H1 (cell line): ENCODE results near the gene GAREM2. TPM values are rescaled to one million over a fixed set of nuclear protein-coding genes. Genes with fewer than 3 reads are reported as not detected.

Experiments used
- CTBP2 ChIP-seq: IDR thresholded peaks from 2 replicates; pipeline ENCODE4 v1.7.0; 2011; ENCODE audit warnings: borderline replicate concordance, mild to moderate bottlenecking, moderate library complexity, mixed read lengths, low read length; ENCODE audit not compliant: insufficient read depth, insufficient read length
- EGR1 ChIP-seq: IDR thresholded peaks from 2 replicates; pipeline ENCODE4 v1.6.1; 2011; ENCODE audit warnings: low read depth, low read length, borderline replicate concordance
- GABPA ChIP-seq: IDR thresholded peaks from 2 replicates; pipeline ENCODE4 v1.6.1; 2011; ENCODE audit warnings: mild to moderate bottlenecking, low read length, moderate library complexity, borderline replicate concordance; ENCODE audit not compliant: insufficient read depth
- PHF8 ChIP-seq: fragments of 200-600 bp; sonication (generic); conservative IDR thresholded peaks from 2 replicates; pipeline ENCODE4 v1.7.1; 2012; ENCODE audit warnings: low read depth, mild to moderate bottlenecking, inconsistent platforms, low read length, moderate library complexity
- POLR2A ChIP-seq, 2 experiments: IDR thresholded peaks; 1 replicate in 1 of 2; 2 replicates in 1 of 2; pipeline ENCODE4 v1.6.1; 2011; ENCODE audit warnings: low read depth in 2 of 2, low read length in 2 of 2, mild to moderate bottlenecking in 2 of 2; ENCODE audit errors: control extremely low read depth in 1 of 2
- RAD21 ChIP-seq, 2 experiments: IDR thresholded peaks in 1 of 2; conservative IDR thresholded peaks in 1 of 2; 2 replicates each; pipeline ENCODE4 v1.6.1; 2011; ENCODE audit warnings: low read depth in 2 of 2, low read length in 2 of 2, improper control_type of control experiment in 1 of 2, inconsistent platforms in 1 of 2, mild to moderate bottlenecking in 1 of 2, moderate library complexity in 1 of 2
- RFX5 ChIP-seq: IDR thresholded peaks from 2 replicates; pipeline ENCODE4 v1.6.1; 2011; ENCODE audit warnings: low read depth, low read length, improper control_type of control experiment, borderline replicate concordance
- SIN3A ChIP-seq, 2 experiments: IDR thresholded peaks in 1 of 2; conservative IDR thresholded peaks in 1 of 2; 2 replicates each; pipeline ENCODE4 v1.6.1; 2011 to 2012; ENCODE audit warnings: low read length in 2 of 2, improper control_type of control experiment in 1 of 2, low read depth in 1 of 2, mild to moderate bottlenecking in 1 of 2
- polyA plus RNA-seq, 7 experiments: library from polyadenylated mRNA; depleted of rRNA in 3 of 7; stranded (reverse) in 5 of 7; unstranded in 2 of 7; fragments of >200 nt in 5 of 7; fragments of 200-250 nt in 2 of 7; gene quantifications; 1 replicate in 5 of 7; 2 replicates in 1 of 7; 4 replicates in 1 of 7; pipeline versions ENCODE4 v1.2.1 to v1.2.3, GENCODE V29; 2011 to 2013; ENCODE audit warnings: missing spikeins in 2 of 7, mixed read lengths in 2 of 7
- total RNA-seq: library from RNA; stranded (reverse); fragmentation: NEBNext Ultra II Directional; extraction: Animal tissue kit (Norgen Biotek cat#: 25700); gene quantifications from 2 replicates; pipeline ENCODE4 v1.2.1, GENCODE V29; 2021
- TF ChIP-seq, protein P1 (sequence below): IDR thresholded peaks from 2 replicates; pipeline ENCODE4 v1.6.1; 2011; ENCODE audit warnings: low read depth, mild to moderate bottlenecking, low read length; ENCODE audit not compliant: insufficient read depth

The GAREM2 gene
- total and polyA plus RNA-seq, 2 of the 8 experiments (the other 6 are each of a cell fraction or from before 2014, with no cell fraction given) = 19.9 TPM

DNA sequence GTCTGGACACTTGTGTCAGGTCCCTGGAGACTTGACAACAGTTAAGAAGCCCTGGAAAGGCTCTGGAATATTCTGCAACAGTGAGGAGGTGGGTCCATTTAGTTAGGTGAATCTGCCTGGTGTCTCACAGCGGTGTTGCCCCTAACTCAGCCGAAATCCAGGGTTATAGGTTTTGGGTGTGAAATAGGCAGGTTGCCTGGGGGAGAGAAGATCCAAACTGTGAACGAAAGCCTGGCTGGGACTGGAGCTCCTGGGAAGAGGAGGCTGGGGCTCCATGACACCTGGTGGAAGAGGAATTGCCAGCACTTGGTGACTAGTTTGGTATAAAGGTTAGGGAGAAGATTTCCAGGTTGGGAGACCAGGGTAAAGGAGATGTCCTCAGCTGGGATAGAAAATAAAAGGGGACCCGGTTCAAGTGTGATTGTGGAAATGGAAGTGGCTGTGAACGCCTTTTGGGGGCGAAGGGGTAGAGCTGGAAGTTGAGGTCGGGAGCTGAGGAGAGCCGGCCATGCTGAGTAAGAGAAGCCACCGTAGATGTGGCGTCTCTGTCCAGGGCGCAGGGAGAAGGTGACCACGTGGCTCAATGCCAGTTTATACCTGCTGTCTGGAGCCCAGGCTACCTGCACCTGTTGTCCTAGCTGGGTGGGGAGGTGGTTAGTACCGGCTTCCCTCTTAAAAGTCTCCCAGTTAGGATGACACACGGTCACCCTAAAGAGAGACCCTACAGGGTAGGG, 3.0 kb upstream of the GAREM2 start (continued):
- no peak for TF ChIP-seq RFX5
- no peak for TF ChIP-seq POLR2A (IDR thresholded peaks at IDR 0.05; ENCODE audit: control extremely low read depth in 1 of 2, low read depth in 2 of 2, low read length in 2 of 2)
- no peak for TF ChIP-seq PHF8
- TF ChIP-seq, protein P1, sequence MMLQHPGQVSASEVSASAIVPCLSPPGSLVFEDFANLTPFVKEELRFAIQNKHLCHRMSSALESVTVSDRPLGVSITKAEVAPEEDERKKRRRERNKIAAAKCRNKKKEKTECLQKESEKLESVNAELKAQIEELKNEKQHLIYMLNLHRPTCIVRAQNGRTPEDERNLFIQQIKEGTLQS = no peak
- TF ChIP-seq SIN3A (conservative IDR thresholded peaks at IDR 0.05 in 1 of 2, IDR thresholded peaks at IDR 0.05 in 1 of 2; ENCODE audit: low read depth in 1 of 2, low read length in 2 of 2) = no peak
- TF ChIP-seq CTBP2 = no peak
- no peak for TF ChIP-seq EGR1
- TF ChIP-seq GABPA = no peak
- no peak for TF ChIP-seq RAD21 (IDR thresholded peaks at IDR 0.05 in 1 of 2, conservative IDR thresholded peaks at IDR 0.05 in 1 of 2; ENCODE audit: low read depth in 2 of 2, low read length in 2 of 2)
